CD1c-positive myeloid dendritic cell (primary cell): Measurements from ENCODE around the gene RICTOR.
A peak's percentile ranks its signal among the peaks of the same experiment; 100 is the strongest.

Source experiments
- DNase-seq: peaks from one replicate; pipeline ENCODE4 v3.0.0-alpha.2; 2016; ENCODE audit errors: extremely low spot score

The RICTOR gene

DNA sequence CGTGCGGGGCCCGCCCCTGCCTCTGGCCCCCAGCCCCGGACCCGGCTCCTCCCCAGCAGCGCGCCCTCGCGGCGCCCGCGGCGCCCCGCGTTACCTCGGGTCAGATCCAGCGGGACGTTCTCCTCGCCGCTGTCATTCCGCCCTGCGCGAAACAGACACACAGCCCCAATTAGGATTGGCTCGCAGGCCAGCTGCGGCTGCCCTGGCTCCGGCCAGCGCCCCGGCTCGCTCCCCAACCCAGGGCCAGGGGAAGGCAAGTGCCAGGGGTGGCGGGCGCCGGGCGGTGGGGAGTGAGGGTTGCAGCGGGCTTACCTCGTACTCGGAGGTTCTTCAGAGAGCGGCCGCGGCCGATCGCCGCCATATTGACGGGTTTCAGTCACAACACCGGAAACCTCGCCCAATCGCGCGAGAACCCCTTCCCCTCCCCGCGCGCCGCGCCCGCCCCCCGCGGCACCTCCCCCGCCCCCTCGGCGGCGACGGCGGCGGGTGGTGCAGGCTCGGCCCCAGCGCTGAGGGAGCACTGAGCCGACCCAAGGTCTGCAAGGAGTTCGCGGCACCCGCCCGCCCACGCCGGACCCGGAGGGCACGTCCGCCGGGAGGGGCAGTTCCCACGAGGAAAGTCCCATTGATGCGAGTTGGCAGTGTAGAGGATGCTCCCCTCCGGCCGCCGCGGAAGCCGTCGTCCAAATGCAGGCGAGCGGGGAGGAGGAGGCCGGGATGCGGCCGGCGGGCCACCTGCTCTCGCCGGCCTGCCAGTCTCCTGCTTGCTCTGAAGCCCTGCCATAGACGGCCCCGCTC, at the start of gene RICTOR:
TSS of gene RICTOR (minus strand) at position 383 of the 798 bp plus-strand sequence. CDS start at position 361, 22 bp downstream.
- peak; percentile 96 for DNase-seq

DNA sequence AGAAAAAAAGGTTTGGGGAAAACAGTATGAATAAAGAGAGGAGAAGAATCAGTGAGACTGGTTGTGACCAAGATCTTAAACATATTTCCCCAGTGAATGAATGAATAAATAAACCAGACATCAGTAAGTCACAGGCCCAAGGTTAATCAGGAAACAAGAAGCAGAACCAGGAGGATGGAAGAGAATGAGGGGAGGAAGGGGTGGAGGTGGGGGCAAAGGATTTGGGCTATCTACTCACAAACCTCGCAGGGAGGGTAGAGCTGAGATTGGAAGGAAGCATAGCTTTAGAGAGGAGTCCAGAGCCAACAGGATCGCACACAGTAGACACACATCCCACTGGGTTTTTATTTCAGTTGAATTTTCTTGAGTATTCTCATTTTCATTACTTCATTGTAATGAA, 47.7 kb upstream of the RICTOR start:
- DNase-seq: no peak

DNA sequence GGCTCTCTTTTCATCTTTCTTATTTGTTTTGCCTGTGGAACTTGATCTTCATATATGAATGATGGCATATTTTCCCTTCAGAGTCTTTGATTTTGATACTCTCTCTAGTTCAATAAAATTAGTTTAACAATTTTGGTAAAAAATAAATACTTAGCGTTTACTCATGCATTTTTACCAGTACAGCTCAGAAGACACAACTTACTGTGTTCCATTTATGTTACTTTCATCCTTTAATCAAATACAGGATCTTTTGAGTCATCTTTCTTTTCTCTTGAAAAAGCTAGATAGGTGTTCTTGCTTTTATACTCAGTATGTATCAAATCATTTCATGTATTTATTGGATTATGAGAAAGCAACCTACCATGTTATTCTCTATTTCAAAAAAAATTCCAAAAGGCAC, 47.1 kb upstream of the RICTOR start:
- DNase-seq: no peak

GRCh38 chr5:39120052-39120420, 45.8 kb upstream of the RICTOR start:
- no peak for DNase-seq

DNA sequence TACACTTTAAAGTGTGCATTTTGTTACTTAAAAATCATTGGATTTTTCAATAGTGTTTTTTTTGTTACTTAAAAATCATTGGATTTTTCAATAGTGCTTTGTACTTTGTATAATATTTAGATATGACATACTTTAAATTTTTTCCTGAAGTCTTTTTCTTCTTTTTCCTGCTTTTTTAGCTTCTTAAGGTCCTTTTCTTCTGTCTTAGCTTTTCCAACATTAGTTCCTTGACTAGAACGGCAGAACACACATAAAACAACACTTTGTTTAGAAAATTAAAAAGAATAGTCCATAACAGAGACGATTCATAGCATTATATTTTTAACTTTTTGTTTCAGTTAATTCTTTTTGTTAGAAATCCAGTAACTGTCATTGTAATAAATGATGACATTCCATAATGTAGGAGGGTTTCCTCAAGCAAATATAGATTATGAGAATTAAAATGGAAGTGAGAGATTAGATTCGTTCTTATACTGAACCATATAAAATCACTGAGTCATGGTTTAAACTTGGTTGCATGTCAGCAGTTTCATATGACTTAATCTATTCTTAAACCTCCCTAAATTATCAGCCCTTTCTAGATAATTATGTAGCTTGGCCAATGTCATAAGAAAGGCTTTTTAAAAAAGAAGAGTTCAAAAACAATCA, 45.3 kb upstream of the RICTOR start:
- DNase-seq: no peak

- DNase-seq: no peak
Measured at GRCh38 chr5:39118638-39119037, 44.4 kb upstream of the RICTOR start.

DNA sequence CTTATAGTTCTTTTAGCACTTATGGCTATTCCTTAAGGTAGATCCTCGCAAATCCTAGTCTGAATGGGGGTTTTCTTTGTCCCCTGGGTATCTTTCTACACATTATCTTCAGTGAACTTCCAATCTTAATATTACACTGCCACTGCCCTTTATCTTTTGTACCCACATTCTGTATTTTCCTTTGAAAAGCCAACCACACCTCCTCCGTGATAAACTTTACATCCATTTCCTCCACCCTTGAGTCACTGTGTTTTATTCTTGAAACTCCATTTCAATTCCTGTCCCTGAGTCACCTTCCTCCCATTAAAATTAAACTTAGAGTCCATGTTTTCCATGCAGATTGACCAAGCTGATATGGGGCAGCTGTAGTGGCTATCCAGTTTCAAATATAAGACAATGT, 43.2 kb upstream of the RICTOR start:
- no peak for DNase-seq

DNA sequence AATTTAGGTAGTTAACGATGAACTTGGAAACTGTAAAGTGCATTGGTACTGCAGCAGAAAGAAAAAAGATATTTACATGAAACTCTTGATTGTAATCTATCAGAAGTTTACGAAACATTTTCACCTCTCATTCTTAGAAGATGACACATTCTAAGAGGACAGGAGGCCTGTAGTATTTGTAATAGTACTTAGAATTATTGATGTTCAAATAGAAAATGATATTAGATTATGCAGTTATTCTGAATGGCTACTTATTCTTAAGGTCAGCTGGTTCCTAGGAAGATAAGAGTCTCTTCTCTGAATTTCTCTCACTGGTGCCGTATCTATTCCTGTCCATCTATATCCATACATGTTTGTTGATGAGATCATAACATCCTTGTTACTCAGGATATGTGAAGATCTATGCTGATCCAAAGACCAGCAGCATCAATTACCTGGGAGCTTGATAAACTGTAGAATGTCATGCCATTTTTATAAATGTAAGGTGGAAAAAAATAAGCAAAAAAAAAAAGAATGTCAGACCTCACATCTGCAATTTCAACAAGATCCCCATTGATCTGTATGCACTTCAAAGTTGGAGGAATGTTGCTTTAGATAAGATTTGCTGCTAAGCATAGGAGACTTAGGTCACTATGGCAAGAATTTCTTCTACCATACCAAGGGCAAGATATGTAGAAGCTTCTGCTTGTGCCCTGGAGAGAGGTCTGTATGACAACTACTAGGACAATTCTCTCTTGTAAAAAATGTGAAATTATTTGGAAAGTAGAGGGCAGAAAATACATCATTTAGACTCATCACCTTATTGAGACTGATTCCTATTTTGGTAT, 42.4 kb upstream of the RICTOR start:
- DNase-seq: no peak

- no peak for DNase-seq
Measured at GRCh38 chr5:39115644-39116343, 41.6 kb upstream of the RICTOR start.

DNA sequence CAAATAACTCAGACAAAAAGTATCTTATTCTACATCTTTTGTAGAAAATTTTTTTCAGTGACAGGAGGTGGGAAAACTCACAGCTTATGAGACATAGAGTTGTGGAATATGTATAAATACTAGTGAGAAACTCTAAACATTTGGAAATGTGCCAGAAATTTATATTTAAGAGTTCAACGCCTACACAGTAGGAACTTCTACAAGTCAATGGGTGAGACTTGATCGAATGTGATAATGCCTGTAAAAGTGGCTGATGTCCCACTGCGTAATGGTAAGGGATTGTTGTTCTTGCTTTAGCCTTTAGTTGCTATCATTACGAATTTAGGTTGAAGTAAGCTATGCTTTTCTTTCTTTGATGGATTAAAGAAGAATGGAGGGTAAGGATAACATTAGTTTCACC, 40.0 kb upstream of the RICTOR start:
- no peak for DNase-seq

DNA sequence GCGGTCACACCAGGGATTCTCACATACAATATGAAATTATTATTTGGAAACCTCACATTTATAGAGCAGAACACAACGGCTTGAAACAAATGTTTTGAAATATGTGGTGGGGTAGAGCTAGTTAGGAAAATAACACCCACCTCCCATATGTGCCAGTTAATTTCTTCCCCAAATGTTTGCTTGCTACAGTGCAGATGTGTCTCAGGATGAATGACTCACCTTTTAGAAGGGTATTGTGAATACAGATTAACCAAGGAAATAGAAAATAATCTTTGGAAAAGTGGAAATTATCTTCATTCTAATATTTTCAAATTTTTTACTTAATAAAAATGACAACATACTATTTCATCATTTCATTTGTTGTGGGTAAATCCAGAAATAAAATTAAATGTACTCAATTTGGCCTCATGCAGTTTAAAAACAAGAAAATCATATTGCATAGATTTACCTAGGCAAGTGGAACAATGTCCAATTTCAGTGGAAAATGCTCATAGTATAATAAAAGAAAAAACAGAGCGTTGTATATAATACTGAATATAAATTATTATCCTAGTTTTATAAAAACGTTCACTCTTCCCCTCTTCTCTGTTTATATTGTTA, 39.3 kb upstream of the RICTOR start:
- no peak for DNase-seq

DNA sequence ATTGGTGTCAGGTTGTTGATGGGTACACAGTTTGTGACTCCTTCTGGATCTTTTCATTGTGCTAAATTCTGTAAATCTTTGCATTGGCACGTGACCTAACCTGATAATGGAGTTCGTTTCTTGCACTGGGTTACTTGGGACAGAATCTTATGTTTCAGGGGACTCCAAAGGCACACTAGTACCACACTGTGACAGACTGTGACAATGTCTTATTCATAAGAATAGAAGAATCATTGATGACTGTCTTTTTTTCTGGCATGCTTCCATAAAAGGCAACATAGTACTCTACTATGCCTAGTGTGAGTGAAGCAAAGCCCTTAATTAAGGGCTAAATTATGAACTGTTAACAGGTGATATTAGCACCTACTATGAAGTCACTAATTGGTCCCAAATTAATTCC, 35.4 kb upstream of the RICTOR start:
- no peak for DNase-seq

DNA sequence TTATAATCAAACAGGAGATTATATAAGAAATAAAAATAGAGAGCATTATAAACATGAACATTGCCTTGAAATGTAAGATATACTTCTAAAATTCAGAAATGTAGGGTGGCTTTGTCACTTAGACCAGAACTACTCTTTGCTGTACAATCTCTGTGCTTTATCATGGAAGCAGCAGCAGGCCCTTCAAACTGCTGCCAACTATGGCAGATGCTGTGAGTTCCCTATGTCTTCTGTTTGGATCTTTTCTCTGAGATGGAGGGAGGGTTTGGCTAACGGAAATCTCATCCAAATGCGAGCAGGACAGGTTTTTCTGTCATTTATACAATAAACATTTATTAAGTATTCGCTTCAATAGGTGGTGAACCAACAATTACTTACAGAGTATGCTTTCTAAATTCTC, 34.8 kb upstream of the RICTOR start:
- DNase-seq: no peak

- no peak for DNase-seq
Measured at GRCh38 chr5:39107350-39107749, 33.2 kb upstream of the RICTOR start.

DNA sequence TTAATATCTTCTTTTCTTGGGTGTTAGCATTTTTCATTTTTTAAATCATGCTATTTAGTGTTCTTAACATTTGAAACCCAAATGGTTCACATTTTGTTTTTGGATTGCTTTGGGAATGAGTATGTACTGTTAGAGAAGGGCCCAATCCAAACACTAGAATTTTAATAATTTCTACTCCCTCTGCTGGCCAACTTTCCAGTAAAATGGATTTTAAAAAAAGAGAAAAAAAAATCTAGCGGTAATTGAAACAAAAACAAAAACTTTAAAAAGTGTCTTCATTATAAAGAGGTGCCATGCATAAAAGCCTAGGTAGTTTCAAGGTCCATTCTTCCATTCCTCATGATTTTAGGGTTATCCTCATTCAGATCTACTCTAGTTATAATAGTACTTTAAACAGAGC, 32.1 kb upstream of the RICTOR start:
- DNase-seq: no peak

GRCh38 chr5:39104221-39104620, 30.0 kb upstream of the RICTOR start:
- no peak for DNase-seq

- DNase-seq: no peak
Measured at GRCh38 chr5:39102684-39103155, 28.5 kb upstream of the RICTOR start.

- DNase-seq: no peak
Measured at GRCh38 chr5:39100851-39101396, 26.7 kb upstream of the RICTOR start.

GRCh38 chr5:39100301-39100850, 26.2 kb upstream of the RICTOR start:
- DNase-seq: no peak

DNA sequence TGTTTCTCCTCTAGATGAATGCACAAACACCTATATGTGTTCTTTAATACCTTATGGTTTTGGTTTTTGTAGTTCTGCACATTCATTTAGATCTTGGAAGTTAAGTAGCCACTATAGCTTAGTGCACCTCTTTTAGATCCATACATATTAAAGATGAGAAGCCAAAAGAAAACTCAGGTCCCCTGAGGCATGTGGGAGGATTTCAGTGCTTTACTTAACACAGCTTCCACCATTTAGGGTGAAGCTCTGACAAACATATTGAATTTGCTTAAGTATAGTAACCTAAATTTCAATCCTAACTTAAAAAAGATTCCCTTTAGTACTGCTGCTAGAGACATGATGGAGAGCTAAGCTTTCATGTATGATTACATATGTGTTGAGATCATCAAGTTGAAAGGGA, 25.6 kb upstream of the RICTOR start:
- no peak for DNase-seq

DNA sequence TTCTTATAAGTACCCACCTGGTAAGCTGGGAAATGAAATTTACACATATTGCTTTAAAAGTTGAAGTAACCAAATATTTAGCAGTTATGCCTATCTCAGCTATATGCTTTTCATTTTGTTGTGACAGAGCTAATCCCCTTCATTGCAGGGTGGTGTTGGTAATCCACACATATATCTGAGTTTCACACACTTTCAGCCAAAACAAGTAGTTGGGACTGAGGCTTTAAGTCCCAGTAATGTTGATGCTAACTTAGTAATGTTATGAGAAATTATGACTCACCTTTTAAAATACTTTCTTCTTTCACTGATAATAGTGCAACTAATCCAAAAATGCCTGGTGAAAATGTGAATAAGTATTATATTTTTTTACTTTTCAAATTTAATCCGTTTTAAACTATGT, 19.2 kb upstream of the RICTOR start:
- no peak for DNase-seq
